Measurements from ENCODE around the gene TMC1. TPM values are rescaled to one million over a fixed set of nuclear protein-coding genes. Genes with fewer than 3 reads are reported as not detected.

The TMC1 gene
- total and polyA plus RNA-seq, 10 of the 15 experiments (the other 5 are each of a cell fraction or from before 2014, with no cell fraction given): 0.06 to 0.94 (median 0.40) TPM; not detected in 1

- Histone ChIP-seq H3K79me2 (ENCODE audit: control insufficient read depth, insufficient read depth, low read length) (no peaks in the 10 kb centered on the region), H3K4me3 (no peak overlapping the region), H3K4me1 (ENCODE audit: control insufficient read depth, insufficient read depth, low read length) (peaks cover 14% of the 10 kb centered on the region), H3K27ac (ENCODE audit: control insufficient read depth, insufficient read depth) (no peak overlapping the region), H3K27me3 (replicated peaks in 1 of 2; ENCODE audit: control insufficient read depth in 2 of 2, insufficient read depth in 2 of 2, low read length in 1 of 2) (no peaks in the 10 kb centered on the region), H3K9me3 (replicated peaks; ENCODE audit: control insufficient read depth, insufficient read depth, low read length) (peaks cover 6% of the 10 kb centered on the region; the same call in 2 of the 3 replicates), H3K36me3 (ENCODE audit: control insufficient read depth in 2 of 2, insufficient read depth in 2 of 2, low read length in 1 of 2) (no peaks in the 10 kb centered on the region), H3K9ac (ENCODE audit: control insufficient read depth, insufficient read depth, low read length) (no peak overlapping the region), H2AFZ (ENCODE audit: control insufficient read depth, low read depth, low read length) (no peak overlapping the region), H3K4me2 (ENCODE audit: control insufficient read depth, insufficient read depth) (no peak overlapping the region), H4K20me1 (ENCODE audit: control insufficient read depth, insufficient read depth) (no peaks in the 10 kb centered on the region)
- intact Hi-C loops (cut with micrococcal nuclease; ENCODE audit: unreplicated experiment): no loop called here
- in situ Hi-C loops (cut with MboI): no loop called here
- no peak for DNase-seq (ENCODE audit: low read depth, low spot score)
- ChIA-PET RAD21 (ENCODE audit: unreplicated experiment) (no interaction called here), CTCF (interaction anchor here (0.9 to 1.7 kb wide), 2 partner anchors 185 to 356 kb away, joined by 4 to 6 read pairs; no protein-coding TSS in a partner anchor), SMC1A (ENCODE audit: uncharacterized antibody, unreplicated experiment) (interaction anchor here (0.7 kb wide), 1 partner anchor 558 kb away, joined by 3 read pairs; no protein-coding TSS in a partner anchor), POLR2A (interaction anchor here (0.7 kb wide), 1 partner anchor 228 kb away, joined by 5 read pairs; no protein-coding TSS in a partner anchor)
- no peak for ATAC-seq
- no peak for TF ChIP-seq ZNF384 (IDR thresholded peaks at IDR 0.05; ENCODE audit: borderline replicate concordance, low read depth, low read length)
- TF ChIP-seq CHD2 (IDR thresholded peaks at IDR 0.05; ENCODE audit: borderline replicate concordance, low read depth, low read length): no peak
- TF ChIP-seq KDM1A (IDR thresholded peaks at IDR 0.05; ENCODE audit: borderline replicate concordance): no peak
- no peak for TF ChIP-seq CREM (IDR thresholded peaks at IDR 0.05; ENCODE audit: low read depth)
- no peak for TF ChIP-seq STAT3 (IDR thresholded peaks at IDR 0.05; ENCODE audit: low read depth, low read length)
- no TSS peak for BruUV-seq (replicated peaks)
- 40% methylated on average over 3 of the region's 3 CpGs for WGBS (ENCODE audit: insufficient coverage, insufficient replicate concordance, low lambda C conversion rate, missing lambda C conversion rate)
- no peak for FAIRE-seq
These were observed 115.2 kb downstream of the TMC1 start for GRCh38 chr9:72636621-72637020.

DNA sequence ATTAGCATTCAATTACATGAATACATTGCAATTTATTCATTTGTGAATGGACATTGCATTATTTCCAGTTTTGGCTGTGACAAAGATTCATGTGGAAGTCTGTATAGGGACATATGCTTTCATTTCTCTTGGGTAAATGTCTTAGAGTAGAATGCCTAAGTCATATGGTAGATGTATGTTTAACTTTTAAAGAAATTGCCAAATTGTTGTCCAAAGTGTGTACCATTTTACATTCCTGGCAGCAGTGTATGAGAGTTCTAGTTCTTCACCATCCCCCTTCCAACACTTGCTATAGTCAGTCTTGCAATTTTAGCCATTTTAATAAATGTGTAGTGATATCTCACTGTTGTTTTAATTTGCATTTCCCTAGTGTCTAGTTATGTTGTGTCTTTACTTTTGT is 122.2 kb downstream of the TMC1 start:
- Histone ChIP-seq H3K9ac (ENCODE audit: control insufficient read depth, insufficient read depth, low read length) (no peak overlapping the region), H3K4me2 (ENCODE audit: control insufficient read depth, insufficient read depth) (no peak overlapping the region), H3K36me3 (ENCODE audit: control insufficient read depth in 2 of 2, insufficient read depth in 2 of 2, low read length in 1 of 2) (no peaks in the 10 kb centered on the region), H3K4me3 (no peak overlapping the region), H3K79me2 (ENCODE audit: control insufficient read depth, insufficient read depth, low read length) (no peaks in the 10 kb centered on the region), H3K27ac (ENCODE audit: control insufficient read depth, insufficient read depth) (no peak overlapping the region), H4K20me1 (ENCODE audit: control insufficient read depth, insufficient read depth) (no peaks in the 10 kb centered on the region), H3K27me3 (replicated peaks in 1 of 2; ENCODE audit: control insufficient read depth in 2 of 2, insufficient read depth in 2 of 2, low read length in 1 of 2) (no peaks in the 10 kb centered on the region), H3K9me3 (replicated peaks; ENCODE audit: control insufficient read depth, insufficient read depth, low read length) (no peaks in the 10 kb centered on the region), H3K4me1 (ENCODE audit: control insufficient read depth, insufficient read depth, low read length) (no peaks in the 10 kb centered on the region), H2AFZ (ENCODE audit: control insufficient read depth, low read depth, low read length) (no peak overlapping the region)
- ChIA-PET RAD21 (ENCODE audit: unreplicated experiment) (no interaction called here), CTCF (no interaction called here), POLR2A (no interaction called here), SMC1A (ENCODE audit: uncharacterized antibody, unreplicated experiment) (no interaction called here)
- TF ChIP-seq TBL1XR1 (IDR thresholded peaks at IDR 0.05; ENCODE audit: low read depth, low read length) (no peak), ASH2L (IDR thresholded peaks at IDR 0.05; ENCODE audit: borderline replicate concordance, low read depth) (no peak), ZNF274 (IDR thresholded peaks at IDR 0.05; ENCODE audit: insufficient read depth, insufficient read length) (no peak), RAD21 (IDR thresholded peaks at IDR 0.05; ENCODE audit: insufficient read depth, low read depth, low read length) (no peak), SMARCA5 (IDR thresholded peaks at IDR 0.05) (no peak), NFYA (IDR thresholded peaks at IDR 0.05; ENCODE audit: borderline replicate concordance, low read depth, low read length) (no peak), SUPT20H (IDR thresholded peaks at IDR 0.05; ENCODE audit: borderline replicate concordance, control insufficient read depth, low read depth, low read length) (no peak), SMC3 (IDR thresholded peaks at IDR 0.05; ENCODE audit: borderline replicate concordance, low read length) (no peak), ZZZ3 (IDR thresholded peaks at IDR 0.05; ENCODE audit: control insufficient read depth, insufficient read length, low read depth) (no peak)
- TF ChIP-seq, protein P1, sequence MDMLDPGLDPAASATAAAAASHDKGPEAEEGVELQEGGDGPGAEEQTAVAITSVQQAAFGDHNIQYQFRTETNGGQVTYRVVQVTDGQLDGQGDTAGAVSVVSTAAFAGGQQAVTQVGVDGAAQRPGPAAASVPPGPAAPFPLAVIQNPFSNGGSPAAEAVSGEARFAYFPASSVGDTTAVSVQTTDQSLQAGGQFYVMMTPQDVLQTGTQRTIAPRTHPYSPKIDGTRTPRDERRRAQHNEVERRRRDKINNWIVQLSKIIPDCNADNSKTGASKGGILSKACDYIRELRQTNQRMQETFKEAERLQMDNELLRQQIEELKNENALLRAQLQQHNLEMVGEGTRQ (IDR thresholded peaks at IDR 0.05; ENCODE audit: borderline replicate concordance, low read depth, low read length): no peak
- no TSS peak for BruUV-seq (replicated peaks)
- DNase-seq (ENCODE audit: low read depth, low spot score) (no peak), FAIRE-seq (no peak), ATAC-seq (no peak)
- in situ Hi-C loops (cut with MboI) (no loop called here), intact Hi-C loops (cut with micrococcal nuclease; ENCODE audit: unreplicated experiment) (no loop called here)

All from GM12878 (cell line).